Cardiac septum (tissue), 1 donor: ENCODE data around the gene ATP6V1F. TPM values are rescaled to one million over a fixed set of nuclear protein-coding genes. Genes with fewer than 3 reads are reported as not detected.

Experiments
- DNase-seq: peaks from one replicate; pipeline ENCODE4 v3.0.0-alpha.2; 2020; ENCODE audit warnings: low spot score
- intact Hi-C: fragments of 100-400 bp; cut with DNase I; formaldehyde crosslinking; loops from one replicate; pipeline ENCODE4 v1.14.0; 2022
- total RNA-seq: library from RNA; stranded (reverse); fragmentation: NEBNext Ultra II Directional; extraction: Animal tissue kit (Norgen Biotek cat#: 25700); gene quantifications from one replicate; pipeline ENCODE4 v1.2.1, GENCODE V29; 2021
- donor health status: DM: no; HTN: no; CAD: no.

Gene ATP6V1F
- total RNA-seq, 1 donor from 2014 or later = 80.0 TPM

DNA sequence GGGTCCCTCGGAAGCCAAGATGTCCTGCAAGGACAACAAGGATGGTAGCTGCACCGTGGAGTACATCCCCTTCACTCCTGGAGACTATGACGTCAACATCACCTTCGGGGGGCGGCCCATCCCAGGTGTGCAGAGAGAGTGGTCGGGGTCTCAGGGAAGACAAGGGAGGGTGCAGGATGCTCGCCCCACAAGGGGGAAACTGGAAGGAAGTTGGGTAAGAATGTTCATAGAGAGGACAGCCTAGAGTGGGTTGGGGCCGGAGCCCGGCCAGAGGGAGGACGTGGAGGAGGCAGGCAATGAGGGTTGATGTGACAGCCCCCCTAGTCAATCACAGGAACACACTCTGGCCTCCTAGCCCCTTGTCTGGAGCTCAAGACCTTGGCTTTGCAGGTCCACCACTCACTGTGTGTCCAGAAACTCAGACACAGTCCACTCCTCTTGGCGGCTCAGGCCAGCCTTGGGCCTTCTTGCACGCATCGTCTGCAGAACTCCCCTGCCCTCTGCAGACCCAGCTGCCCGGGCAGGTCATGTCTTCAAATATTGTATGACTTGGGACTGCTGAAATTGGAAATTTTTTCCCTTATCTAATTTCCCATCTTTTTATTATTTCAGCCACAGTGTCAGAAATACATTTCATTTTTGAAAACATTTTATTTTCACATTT, 15.7 kb upstream of the ATP6V1F start:
- DNase-seq = no peak
- intact Hi-C loops = no loop called here

DNA sequence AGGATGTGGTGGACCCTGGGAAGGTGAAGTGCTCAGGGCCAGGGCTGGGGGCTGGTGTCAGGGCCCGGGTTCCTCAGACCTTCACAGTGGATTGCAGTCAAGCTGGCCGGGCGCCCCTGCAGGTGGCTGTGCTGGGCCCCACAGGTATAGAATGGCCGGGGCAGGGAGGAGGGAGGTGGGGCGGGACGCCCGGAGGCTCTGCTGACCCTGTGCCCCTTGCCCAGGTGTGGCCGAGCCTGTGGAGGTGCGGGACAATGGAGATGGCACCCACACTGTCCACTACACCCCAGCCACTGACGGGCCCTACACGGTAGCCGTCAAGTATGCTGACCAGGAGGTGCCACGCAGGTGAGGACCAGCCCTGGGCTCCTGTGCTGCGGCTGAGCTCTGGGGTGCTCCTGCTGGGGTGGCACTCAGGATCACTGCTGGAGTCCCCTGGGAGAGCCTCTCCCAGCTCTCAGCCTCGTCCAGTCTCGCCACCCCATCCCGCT, 14.9 kb upstream of the ATP6V1F start:
- DNase-seq = no peak
- intact Hi-C loops = no loop called here

DNA sequence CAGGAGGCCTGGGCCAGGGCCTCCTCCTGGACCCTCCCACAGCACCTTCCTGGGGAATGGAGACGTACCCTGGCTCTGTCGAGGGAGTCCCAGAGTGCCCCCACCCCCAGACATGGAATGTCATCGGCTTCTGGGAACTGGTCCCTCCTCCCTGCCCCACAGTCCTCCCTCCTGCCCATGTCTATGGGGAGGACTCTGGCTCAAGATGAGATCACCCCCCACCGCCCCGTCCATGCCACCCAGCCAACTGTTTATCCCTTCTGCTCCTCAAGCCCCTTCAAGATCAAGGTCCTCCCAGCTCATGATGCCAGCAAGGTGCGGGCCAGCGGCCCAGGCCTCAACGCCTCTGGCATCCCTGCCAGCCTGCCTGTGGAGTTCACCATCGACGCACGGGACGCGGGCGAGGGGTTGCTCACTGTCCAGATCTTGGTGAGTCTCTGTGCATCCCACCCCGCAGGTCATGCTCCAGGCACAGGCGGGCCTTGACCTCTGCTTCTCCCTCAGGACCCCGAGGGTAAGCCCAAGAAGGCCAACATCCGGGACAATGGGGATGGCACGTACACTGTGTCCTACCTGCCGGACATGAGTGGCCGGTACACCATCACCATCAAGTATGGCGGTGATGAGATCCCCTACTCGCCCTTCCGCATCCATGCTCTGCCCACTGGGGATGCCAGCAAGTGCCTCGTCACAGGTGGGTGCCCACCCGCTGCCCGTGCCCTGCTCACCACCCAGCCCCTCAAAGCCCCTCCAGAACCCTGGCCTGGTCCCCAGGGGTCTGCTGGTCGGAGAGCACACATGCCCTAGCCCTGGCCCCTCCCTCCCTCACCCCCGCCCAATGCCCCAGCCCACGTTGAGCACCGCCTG, 14.1 kb upstream of the ATP6V1F start:
- no peak for DNase-seq
- intact Hi-C loops = no loop called here

DNA sequence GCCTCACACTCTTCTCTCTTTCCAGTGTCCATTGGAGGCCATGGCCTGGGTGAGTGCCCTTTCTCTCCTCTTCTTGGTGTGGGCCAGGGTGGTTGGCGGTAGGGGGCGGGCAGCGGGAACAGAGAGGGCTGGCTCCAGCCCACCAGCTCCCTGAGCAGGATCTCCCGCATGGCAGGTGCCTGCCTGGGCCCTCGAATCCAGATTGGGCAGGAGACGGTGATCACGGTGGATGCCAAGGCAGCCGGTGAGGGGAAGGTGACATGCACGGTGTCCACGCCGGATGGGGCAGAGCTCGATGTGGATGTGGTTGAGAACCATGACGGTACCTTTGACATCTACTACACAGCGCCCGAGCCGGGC, 13.5 kb upstream of the ATP6V1F start:
- intact Hi-C loops = no loop called here
- no peak for DNase-seq

DNA sequence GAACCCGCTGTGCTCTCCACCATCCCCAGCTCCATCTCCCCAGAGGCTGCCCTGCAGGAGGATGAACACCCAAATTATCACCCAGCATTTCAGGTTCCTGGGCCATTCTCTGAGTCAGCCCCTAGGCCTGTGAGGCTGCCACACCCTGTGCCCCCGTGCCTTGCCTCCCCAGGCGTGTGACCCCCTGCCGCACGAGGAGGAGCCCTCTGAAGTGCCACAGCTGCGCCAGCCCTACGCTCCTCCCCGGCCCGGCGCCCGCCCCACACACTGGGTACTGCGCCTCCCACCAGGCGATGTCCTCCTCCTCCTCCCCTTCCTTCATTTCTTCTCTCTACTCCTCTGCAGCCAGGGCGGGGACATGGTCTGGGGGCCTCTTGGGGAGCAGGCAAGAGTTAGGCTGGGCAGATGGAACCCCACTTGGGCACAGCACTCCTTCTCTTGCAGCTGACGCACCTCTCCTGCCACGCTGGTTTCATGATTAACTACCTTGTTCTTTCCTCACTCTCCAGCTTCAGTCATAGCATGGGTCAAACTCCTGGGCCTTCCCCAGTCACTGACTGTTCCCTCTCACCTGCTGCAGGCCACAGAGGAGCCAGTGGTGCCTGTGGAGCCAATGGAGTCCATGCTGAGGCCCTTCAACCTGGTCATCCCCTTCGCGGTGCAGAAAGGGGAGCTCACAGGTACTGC, 12.7 kb upstream of the ATP6V1F start:
- intact Hi-C loops = no loop called here
- DNase-seq = no peak

DNA sequence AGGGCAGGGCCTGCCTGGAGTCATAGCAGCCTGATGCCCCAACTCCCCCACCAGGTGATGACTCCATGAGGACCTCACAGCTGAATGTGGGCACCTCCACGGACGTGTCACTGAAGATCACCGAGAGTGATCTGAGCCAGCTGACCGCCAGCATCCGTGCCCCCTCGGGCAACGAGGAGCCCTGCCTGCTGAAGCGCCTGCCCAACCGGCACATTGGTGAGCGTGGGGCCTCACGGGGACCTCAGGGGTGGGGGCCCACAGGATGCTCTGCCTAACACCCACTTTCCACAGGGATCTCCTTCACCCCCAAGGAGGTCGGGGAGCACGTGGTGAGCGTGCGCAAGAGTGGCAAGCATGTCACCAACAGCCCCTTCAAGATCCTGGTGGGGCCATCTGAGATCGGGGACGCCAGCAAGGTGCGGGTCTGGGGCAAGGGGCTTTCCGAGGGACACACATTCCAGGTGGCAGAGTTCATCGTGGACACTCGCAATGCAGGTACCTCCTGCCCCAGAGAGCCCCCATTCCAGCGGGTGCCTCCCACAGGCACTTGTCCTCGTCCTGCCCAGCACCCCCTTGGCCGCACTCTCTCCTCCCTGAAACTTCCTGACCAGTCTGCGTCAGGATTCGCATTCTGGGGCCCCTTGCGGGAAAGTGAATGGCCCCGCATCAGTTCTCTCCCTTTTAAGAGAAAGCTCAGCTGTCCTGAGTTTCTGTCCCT, 10.0 kb upstream of the ATP6V1F start:
- intact Hi-C loops = no loop called here
- DNase-seq = no peak

DNA sequence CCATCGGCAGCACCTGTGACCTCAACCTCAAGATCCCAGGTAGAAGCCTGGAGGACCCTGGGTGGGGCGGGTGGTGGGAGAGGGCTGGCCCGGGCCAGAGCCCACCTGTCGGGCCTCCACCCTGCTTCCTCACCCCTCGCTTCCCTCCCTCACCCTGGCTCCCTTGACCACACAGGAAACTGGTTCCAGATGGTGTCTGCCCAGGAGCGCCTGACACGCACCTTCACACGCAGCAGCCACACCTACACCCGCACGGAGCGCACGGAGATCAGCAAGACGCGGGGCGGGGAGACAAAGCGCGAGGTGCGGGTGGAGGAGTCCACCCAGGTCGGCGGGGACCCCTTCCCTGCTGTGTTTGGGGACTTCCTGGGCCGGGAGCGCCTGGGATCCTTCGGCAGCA, 8.9 kb upstream of the ATP6V1F start:
- intact Hi-C loops = no loop called here

DNA sequence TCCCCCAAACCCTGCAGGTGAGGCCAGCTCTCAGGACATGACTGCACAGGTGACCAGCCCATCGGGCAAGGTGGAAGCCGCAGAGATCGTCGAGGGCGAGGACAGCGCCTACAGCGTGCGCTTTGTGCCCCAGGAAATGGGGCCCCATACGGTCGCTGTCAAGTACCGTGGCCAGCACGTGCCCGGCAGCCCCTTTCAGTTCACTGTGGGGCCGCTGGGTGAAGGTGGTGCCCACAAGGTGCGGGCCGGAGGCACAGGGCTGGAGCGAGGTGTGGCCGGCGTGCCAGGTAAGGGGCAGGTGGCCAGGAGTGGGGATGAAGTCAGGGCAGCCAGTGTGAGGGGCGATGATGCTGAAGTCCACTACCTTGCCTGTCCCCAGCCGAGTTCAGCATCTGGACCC, 8.3 kb upstream of the ATP6V1F start:
- DNase-seq = no peak
- intact Hi-C loops = no loop called here

More for the DNA sequence above, 8.9 kb upstream of the ATP6V1F start:
- DNase-seq = no peak

DNA sequence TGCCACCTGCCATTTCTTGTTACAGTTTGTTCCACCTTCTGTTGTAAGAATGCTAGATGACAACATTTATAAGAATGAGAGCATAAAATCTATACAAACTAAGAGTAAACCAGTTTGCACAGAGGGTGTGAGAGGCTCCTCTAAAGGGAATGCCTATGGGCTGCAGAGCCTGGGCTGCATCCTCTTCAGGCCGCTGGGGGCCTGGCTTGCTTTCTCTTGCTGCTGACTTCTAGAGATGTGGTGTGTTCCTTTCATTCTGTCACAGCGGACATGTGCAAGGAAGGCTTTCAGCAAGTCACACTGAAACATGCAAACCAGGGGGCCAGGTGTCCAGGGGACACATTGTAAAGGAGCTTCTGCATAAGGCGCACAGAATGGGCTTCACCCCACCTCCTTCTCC, 7.1 kb upstream of the ATP6V1F start:
- intact Hi-C loops = no loop called here
- no peak for DNase-seq

DNA sequence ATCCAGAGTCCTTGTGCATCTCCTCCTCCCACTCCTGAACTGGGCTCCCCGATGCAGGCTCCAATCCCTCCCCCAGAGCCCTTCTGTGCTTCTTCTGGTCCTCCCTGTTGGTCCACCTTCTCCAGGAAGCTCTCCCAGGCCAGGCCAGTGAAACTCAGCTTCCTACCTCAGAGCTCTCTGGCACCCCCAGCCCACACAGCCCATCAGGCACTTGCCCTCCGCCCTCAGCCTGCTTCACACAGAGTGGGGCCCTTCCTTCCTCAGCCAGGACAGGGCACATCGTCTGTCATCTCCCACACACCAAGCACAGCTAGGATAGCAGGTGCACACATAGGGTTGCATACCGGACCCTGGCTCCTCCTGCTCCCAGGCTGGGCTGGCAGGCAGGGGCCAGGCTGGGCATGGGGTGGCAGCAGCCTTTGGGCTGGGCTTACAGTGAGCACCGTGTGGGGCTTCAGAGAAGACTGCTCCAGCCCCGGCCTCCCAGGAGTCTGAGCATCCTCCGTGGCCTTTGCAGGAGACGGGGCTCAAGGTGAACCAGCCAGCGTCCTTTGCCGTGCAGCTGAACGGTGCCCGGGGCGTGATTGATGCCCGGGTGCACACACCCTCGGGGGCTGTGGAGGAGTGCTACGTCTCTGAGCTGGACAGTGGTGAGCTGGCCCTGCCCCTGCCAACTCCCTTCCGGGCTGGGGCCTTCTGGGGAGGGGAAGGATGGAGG, 6.5 kb upstream of the ATP6V1F start:
- DNase-seq = no peak
- intact Hi-C loops = no loop called here

DNA sequence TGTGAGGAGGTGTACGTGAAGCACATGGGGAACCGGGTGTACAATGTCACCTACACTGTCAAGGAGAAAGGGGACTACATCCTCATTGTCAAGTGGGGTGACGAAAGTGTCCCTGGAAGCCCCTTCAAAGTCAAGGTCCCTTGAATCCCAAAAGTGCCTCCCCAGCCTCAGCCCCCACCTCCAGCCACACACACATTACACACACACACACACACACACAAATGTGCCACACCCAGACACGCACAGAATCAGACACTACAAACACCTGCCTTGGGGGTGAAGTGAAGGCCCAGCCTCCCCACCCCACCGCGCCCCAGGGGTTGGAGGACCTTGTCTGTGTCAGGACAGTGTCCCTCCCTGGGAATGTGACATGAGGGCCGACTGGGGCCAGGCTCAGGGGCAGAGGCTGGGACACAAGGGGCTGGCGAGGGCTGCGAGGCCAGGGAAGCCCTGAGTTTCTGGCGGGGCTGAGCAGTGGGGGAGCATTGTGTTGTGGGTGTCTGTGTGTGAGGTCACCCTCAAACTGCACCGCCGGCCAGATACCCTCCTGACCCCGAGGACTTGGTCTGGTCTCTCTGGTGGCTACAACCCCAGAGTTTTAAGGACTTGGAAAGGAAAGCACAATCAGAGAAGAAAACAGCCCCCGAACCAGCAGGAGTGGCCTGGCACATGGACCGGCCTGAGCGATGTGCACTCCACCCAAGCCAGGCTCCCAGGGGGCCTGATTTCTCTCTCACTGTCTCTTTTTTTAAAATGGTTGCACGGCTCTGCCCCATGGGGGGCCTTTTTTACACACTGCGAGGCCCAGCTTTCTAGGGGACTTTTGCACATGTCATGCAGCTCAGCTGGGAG, 4.0 kb upstream of the ATP6V1F start:
- no peak for DNase-seq
- intact Hi-C loops = no loop called here

DNA sequence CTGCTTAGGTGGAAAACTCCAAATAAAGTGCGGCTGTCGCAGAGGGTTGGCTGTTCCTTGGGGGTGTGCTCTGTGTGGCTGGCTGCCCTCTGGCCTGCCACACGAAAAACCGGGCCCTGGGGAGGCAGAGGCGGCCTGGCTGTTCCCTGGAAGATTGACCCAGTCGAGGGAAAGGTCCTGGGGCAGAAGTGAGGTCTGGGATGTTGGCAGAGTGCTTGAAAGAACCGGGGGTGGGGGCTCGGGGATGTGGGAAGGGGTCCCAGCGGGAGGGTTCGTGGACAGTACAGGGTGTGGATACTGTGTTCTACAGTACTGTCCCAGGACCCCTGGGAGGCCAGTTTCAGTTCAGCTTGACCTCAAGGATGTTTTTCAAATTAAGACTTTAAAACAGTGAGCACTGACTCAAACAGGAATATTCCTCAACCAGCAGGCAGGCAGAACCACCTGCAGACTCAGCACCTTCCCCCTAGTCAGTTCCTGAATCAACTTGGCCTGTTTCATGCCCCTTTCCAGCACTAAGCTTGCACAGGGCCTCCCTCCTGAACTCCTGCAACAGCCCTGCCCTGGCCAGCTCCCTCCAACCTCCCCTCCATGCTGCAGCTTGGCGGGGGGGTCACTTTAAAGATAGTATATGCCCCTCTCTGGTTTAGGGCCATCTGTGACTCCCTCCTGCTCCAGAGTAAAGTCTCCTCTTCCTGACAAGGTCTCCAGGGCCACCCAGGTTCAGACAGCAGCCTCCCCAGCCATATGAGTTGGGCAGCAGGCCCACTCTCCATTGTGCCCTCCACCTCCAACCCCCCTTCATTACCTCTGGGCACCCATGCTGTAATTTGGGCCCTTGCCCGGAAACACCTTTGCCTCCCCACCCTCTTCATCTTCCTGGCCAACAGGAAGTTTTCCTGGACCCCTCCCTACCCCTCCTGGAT, 3.2 kb upstream of the ATP6V1F start:
- intact Hi-C loops = no loop called here
- no peak for DNase-seq

DNA sequence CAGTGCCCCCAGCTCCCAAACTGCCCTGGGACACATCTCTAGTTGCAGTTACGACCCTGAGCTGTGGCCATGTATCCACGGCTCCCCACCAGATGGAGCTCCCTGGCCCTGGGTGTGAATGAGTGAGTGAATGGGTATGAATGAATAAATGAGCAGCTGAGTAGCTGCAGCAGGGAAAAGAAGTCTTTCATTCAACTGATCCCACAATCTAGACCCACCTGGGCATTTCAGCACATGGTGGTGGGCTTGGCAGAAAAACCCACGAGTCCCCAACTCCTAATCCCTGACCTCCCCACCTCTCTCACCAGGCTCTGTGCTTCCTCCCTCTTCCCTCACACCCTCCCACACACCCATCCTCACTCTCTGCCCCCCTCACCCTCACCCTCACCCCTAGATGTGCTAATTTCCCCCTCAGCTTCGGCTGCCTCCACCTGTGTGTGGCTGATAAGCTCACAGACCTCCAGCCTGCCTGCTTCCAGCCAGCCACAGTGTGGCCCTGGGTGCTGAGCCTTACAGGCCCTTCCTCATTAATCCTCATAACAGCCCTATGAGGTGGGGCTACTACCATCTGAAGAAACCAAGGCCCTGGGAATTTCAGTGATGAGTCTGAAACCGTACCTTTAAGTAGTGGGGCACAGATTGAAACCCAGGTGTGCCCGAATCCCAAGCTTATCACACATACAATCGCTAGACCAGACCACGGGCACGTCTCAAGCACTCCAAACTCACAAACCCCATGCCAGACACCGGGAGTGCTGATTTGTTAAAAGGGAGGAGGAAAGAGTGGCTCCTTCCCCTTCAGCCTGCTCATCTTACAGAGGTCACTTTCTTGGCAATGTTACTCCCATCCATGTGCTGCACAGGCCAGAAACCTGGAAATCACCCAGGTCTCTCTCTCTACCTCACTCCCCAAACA, 2.2 kb upstream of the ATP6V1F start:
- intact Hi-C loops = no loop called here
- DNase-seq = no peak

DNA sequence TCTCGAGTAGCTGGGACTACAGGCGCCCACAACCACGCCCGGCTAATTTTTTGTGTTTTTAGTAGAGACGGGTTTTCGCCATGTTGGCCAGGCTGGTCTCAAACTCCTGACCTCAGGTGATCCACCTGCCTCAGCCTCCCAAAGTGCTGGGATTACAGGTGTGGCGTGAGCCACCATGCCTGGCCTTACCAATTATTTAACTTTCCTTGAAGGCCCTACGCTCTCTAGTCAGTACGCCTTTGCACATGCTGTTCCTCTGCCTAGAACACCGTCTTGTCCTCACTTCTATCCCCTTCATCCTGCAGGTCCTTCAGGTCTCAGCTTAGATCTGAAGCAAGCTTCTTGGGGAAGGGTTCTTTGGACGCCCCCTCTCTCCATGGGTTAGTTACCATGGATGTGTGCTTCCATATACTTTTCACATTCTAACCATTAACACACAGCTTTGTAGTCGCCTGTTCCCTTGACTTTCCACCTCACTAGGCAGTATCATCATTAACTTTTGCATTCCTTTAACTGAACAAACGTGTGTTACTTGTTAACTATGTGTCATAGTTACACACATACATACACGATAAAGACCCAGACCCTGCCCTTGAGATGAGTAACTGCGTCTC, 592 bp upstream of the ATP6V1F start:
- no peak for DNase-seq
- intact Hi-C loops = no loop called here

DNA sequence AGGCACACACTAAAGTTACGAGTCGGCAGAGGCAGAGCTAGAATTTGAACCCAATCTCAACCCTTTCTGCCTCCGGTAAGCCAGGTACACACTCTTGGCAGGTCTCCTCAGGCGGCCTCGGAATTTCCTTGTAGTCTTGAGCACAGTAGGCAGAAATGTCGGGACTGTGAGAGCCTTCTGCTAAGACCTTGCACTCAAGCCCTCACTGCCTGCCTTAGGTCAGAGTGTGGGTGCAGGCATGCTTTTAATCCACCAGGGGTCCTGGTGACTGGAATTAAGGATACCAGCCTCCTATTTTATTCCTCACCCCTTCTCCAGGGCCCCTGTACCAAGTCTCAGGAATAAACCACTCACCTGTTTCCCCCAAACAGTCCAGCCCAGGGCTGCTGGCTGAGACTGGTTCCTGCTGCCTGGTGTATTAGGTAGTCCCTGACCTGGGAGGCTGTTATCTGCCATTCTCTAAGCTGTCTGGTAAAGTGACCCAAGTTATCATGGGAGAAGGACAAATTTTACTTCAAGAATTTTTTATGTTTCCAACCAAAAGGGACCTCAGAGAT, 855 bp downstream of the ATP6V1F start:
- intact Hi-C loops = no loop called here
- DNase-seq = no peak

DNA sequence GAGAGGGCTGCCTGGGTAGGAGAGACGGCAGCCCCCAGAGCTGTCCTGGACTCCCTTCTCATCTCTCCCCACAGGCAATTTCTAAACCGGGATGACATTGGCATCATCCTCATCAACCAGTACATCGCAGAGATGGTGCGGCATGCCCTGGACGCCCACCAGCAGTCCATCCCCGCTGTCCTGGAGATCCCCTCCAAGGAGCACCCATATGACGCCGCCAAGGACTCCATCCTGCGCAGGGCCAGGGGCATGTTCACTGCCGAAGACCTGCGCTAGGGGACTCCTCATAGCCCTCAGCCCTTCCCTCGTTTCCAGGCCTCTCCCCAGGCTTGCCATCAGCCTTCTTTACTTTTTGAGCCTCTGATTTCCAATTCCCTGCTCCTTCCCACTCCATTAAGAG, 2.6 kb downstream of the ATP6V1F start:
- intact Hi-C loops = loop anchor here (5.0 kb wide), 1 partner anchor 128 kb away; the partner anchor contains the start of gene CALU
- DNase-seq = no peak
